Cardiac muscle cell (in vitro differentiated cells and primary cell): Measurements from ENCODE around the gene CSPG4. TPM values are rescaled to one million over a fixed set of nuclear protein-coding genes. Genes with fewer than 3 reads are reported as not detected.

ENCODE experiments used
- DNase-seq, 2 donors: peaks; one replicate each; pipeline versions ENCODE4 v3.0.0 to v3.0.0-alpha.2; 2010 to 2017; ENCODE audit warnings: low read depth in 1 of 2, low spot score in 1 of 2
- H3K27ac ChIP-seq: fragments of 200-600 bp; sonication (generic); 2 replicates; pipeline ENCODE4 v1.5.1; 2016
- H3K27me3 ChIP-seq: fragments of 200-600 bp; sonication (generic); 2 replicates; pipeline ENCODE4 v1.6.0; 2016; ENCODE audit warnings: control low read depth
- H3K36me3 ChIP-seq: fragments of 200-600 bp; sonication (generic); 2 replicates; pipeline ENCODE4 v1.5.1; 2016; ENCODE audit warnings: control low read depth
- H3K4me1 ChIP-seq: fragments of 200-600 bp; sonication (generic); 2 replicates; pipeline ENCODE4 v1.8.1; 2017; ENCODE audit warnings: low read depth, mild to moderate bottlenecking, mixed run types
- H3K4me3 ChIP-seq: fragments of 200-600 bp; sonication (generic); 2 replicates; pipeline ENCODE4 v1.5.1; 2016; ENCODE audit warnings: mild to moderate bottlenecking
- H3K9me3 ChIP-seq: fragments of 200-600 bp; sonication (generic); 2 replicates; pipeline ENCODE4 v1.5.1; 2017; ENCODE audit warnings: low read depth, mild to moderate bottlenecking, control low read depth
- polyA plus RNA-seq: library from polyadenylated mRNA; unstranded; fragments of >200 nt; fragmentation: Nextera tagmentation; extraction: Ambion mirVana; gene quantifications from 2 replicates; pipeline ENCODE4 v1.2.1, GENCODE V29; 2016
- total RNA-seq: library from RNA; depleted of rRNA; stranded (reverse); fragments of >200 nt; gene quantifications from 2 replicates; pipeline ENCODE4 v1.2.3, GENCODE V29; 2016
- TF ChIP-seq, protein P1 (sequence below): IDR thresholded peaks from 2 replicates; pipeline ENCODE4 v1.5.1; 2012; ENCODE audit warnings: low read depth, mild to moderate bottlenecking, low read length

CSPG4 gene
- total and polyA plus RNA-seq, 2 experiments from 2014 or later: 7.1 to 30.6 TPM

DNA sequence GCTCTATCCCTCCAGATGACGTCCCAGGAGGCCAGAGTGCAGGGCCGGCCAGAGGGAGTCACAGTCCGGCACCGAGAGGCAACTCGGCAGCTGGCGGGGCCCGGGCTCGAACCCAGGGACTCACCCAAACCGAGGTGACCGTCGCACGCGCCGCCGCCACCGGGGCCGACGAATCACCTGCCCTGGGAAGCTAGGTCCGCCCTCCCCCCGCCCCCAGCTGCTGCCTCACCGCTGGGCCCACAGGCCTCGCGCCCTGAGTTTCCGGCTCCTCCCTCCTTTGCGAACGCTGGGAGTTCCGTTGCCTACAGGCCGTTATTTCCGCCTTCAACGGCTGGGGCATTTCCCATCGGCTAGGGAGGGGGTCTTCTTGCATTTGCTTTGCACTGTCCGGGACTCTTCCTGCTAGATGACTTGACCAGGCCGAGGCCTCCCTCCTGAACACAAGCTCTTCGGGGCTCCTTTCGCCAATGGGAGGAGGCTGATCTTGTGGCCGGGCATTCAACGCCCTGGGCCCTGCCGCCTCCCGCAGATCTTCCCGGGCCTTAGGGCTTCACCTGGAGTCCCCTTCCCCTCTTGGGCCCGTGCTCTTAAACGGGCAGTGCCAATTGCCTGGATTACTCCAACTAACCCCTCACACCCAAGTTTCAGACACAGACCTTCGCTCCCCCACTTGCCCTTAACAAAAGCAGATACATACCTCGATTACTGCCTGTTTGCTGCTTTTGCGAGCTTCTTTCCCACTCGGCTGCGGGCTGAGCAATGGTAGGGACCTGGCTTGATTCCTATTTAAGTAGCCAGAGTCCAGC, 86.9 kb downstream of the CSPG4 start, which contains the start of gene SNUPN:
TSS of gene SNUPN (minus strand) at position 184 of the 806 bp plus-strand sequence. CDS start 4,674 bp downstream, outside the sequence.
- Histone ChIP-seq H3K27me3 (no peaks in the 10 kb centered on the region), H3K9me3 (no peaks in the 10 kb centered on the region), H3K4me3 (peak within 1 kb of the TSS; percentile 90), H3K4me1 (no peaks in the 10 kb centered on the region), H3K27ac (peak within 1 kb of the TSS; percentile 92), H3K36me3 (no peaks in the 10 kb centered on the region)
- peak; percentile 95 to 96 for DNase-seq
- TF ChIP-seq, protein P1, sequence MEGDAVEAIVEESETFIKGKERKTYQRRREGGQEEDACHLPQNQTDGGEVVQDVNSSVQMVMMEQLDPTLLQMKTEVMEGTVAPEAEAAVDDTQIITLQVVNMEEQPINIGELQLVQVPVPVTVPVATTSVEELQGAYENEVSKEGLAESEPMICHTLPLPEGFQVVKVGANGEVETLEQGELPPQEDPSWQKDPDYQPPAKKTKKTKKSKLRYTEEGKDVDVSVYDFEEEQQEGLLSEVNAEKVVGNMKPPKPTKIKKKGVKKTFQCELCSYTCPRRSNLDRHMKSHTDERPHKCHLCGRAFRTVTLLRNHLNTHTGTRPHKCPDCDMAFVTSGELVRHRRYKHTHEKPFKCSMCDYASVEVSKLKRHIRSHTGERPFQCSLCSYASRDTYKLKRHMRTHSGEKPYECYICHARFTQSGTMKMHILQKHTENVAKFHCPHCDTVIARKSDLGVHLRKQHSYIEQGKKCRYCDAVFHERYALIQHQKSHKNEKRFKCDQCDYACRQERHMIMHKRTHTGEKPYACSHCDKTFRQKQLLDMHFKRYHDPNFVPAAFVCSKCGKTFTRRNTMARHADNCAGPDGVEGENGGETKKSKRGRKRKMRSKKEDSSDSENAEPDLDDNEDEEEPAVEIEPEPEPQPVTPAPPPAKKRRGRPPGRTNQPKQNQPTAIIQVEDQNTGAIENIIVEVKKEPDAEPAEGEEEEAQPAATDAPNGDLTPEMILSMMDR: no peak

Other genes with a start within 250 kb of the CSPG4 start
- gene PTPN9, start 133.5 kb downstream of the CSPG4 start, total RNA-seq: 24.3 and 26.7 TPM in 2 replicates
- gene PTPN9, start 133.5 kb downstream of the CSPG4 start, polyA plus RNA-seq: 29.2 and 37.3 TPM in 2 replicates
- gene SNUPN, start 87.1 kb downstream of the CSPG4 start, total RNA-seq: 16.8 and 20.2 TPM in 2 replicates
- 28.0 and 29.4 TPM in 2 replicates for gene SNUPN, start 87.1 kb downstream of the CSPG4 start, polyA plus RNA-seq
- 116 and 130 TPM in 2 replicates for gene IMP3, start 72.6 kb downstream of the CSPG4 start, total RNA-seq
- gene IMP3, start 72.6 kb downstream of the CSPG4 start, polyA plus RNA-seq: 83.9 and 105 TPM in 2 replicates
- gene SNX33, start 64.9 kb downstream of the CSPG4 start, total RNA-seq: 14.0 and 17.1 TPM in 2 replicates
- 9.5 and 12.5 TPM in 2 replicates for gene SNX33, start 64.9 kb downstream of the CSPG4 start, polyA plus RNA-seq
- gene UBE2Q2, start 130.6 kb upstream of the CSPG4 start, total RNA-seq: 27.0 and 36.7 TPM in 2 replicates
- gene UBE2Q2, start 130.6 kb upstream of the CSPG4 start, polyA plus RNA-seq: 33.7 and 50.1 TPM in 2 replicates
- 34.7 and 35.7 TPM in 2 replicates for gene FBXO22, start 191.0 kb upstream of the CSPG4 start, total RNA-seq
- gene FBXO22, start 191.0 kb upstream of the CSPG4 start, polyA plus RNA-seq: 50.9 and 77.0 TPM in 2 replicates